HEK293 (cell line): ENCODE measurements around the gene COL4A3.

Experiments
- CTCF ChIA-PET: fragments of 350-600 bp; formaldehyde crosslinking; extraction: SDS; loops from one replicate; lab custom pipeline; 2021; ENCODE audit warnings: antibody characterized with exemption; lab: Yijun Ruan, JAX
- POLR2A ChIA-PET: fragments of 300-600 bp; formaldehyde crosslinking; extraction: SDS; loops from one replicate; lab custom pipeline; 2020; ENCODE audit warnings: antibody characterized with exemption, inconsistent platforms; lab: Yijun Ruan, JAX
- H3K27ac ChIP-seq: fragments of 200-500 bp; sonication (Bioruptor generic); 2 replicates; pipeline ENCODE4 v1.5.1; 2014; ENCODE audit warnings: low read depth, low read length, control low read depth, inconsistent platforms; ENCODE audit errors: extremely low read depth
- H3K36me3 ChIP-seq, 2 experiments: fragments of 200-500 bp in 1 of 2; sonication (Bioruptor generic) in 1 of 2; 1 replicate in 1 of 2; 2 replicates in 1 of 2; pipeline ENCODE4 v1.5.1; 2014 to 2017; ENCODE audit warnings: inconsistent platforms in 2 of 2, low read length in 2 of 2; ENCODE audit not compliant: control insufficient read depth in 2 of 2, insufficient read depth in 1 of 2
- H3K4me1 ChIP-seq: fragments of 200-500 bp; sonication (Bioruptor generic); 2 replicates; pipeline ENCODE4 v1.5.1; 2014; ENCODE audit warnings: mild to moderate bottlenecking, low read length, inconsistent platforms; ENCODE audit not compliant: control insufficient read depth, insufficient read depth
- H3K4me3 ChIP-seq: 2 replicates; pipeline ENCODE4 v1.5.1; 2011; ENCODE audit warnings: low read depth, mild to moderate bottlenecking, control low read depth, low read length, moderate library complexity
- H3K9me3 ChIP-seq: fragments of 200-500 bp; sonication (Bioruptor generic); 2 replicates; pipeline ENCODE4 v1.5.1; 2014; ENCODE audit warnings: low read depth, low read length, inconsistent platforms; ENCODE audit not compliant: control insufficient read depth, insufficient read depth
- BCL11A ChIP-seq: fragments of 450-650 bp; formaldehyde crosslinking; IDR thresholded peaks from 2 replicates; pipeline ENCODE4 v1.5.1; 2016; ENCODE audit warnings: low read depth, missing biosample characterization, missing genetic modification characterization
- FEZF1 ChIP-seq: fragments of 450-650 bp; formaldehyde crosslinking; IDR thresholded peaks from 2 replicates; pipeline ENCODE4 v1.5.1; 2016; ENCODE audit warnings: missing biosample characterization, missing genetic modification characterization
- PATZ1 ChIP-seq: fragments of 450-650 bp; formaldehyde crosslinking; IDR thresholded peaks from 2 replicates; pipeline ENCODE4 v1.5.1; 2016; ENCODE audit warnings: missing biosample characterization, missing genetic modification characterization
- PRDM6 ChIP-seq: fragments of 450-650 bp; formaldehyde crosslinking; IDR thresholded peaks from 2 replicates; pipeline ENCODE4 v1.5.1; 2017; ENCODE audit warnings: missing biosample characterization, missing genetic modification characterization
- ZBTB17 ChIP-seq: fragments of 450-650 bp; formaldehyde crosslinking; IDR thresholded peaks from 2 replicates; pipeline ENCODE4 v1.5.1; 2016; ENCODE audit warnings: missing biosample characterization, missing genetic modification characterization
- ZBTB6 ChIP-seq: fragments of 450-650 bp; formaldehyde crosslinking; IDR thresholded peaks from 2 replicates; pipeline ENCODE4 v1.5.1; 2017; ENCODE audit warnings: missing biosample characterization, missing genetic modification characterization
- ZNF19 ChIP-seq: fragments of 450-650 bp; formaldehyde crosslinking; IDR thresholded peaks from 2 replicates; pipeline ENCODE4; 2016; ENCODE audit warnings: missing biosample characterization, missing genetic modification characterization, low read depth
- ZNF211 ChIP-seq: fragments of 450-650 bp; formaldehyde crosslinking; IDR thresholded peaks from 2 replicates; pipeline ENCODE4 v1.5.1; 2016; ENCODE audit warnings: low read depth, missing biosample characterization, missing genetic modification characterization
- ZNF248 ChIP-seq: fragments of 450-650 bp; formaldehyde crosslinking; IDR thresholded peaks from 2 replicates; pipeline ENCODE4 v1.5.1; 2017; ENCODE audit warnings: missing biosample characterization, missing genetic modification characterization
- ZNF266 ChIP-seq: fragments of 450-650 bp; formaldehyde crosslinking; IDR thresholded peaks from 2 replicates; pipeline ENCODE4 v1.5.1; 2016; ENCODE audit warnings: missing biosample characterization, missing genetic modification characterization, low read depth
- ZNF501 ChIP-seq: fragments of 450-650 bp; formaldehyde crosslinking; IDR thresholded peaks from 2 replicates; pipeline ENCODE4 v1.5.1; 2016; ENCODE audit warnings: missing biosample characterization, missing genetic modification characterization
- ZNF571 ChIP-seq: fragments of 450-650 bp; formaldehyde crosslinking; IDR thresholded peaks from 2 replicates; pipeline ENCODE4 v1.5.0; 2017; ENCODE audit warnings: missing biosample characterization, missing genetic modification characterization
- ZNF768 ChIP-seq: fragments of 450-650 bp; formaldehyde crosslinking; IDR thresholded peaks from 2 replicates; pipeline ENCODE4 v1.5.1; 2018; ENCODE audit warnings: missing biosample characterization, mild to moderate bottlenecking, missing genetic modification characterization
- ZNF785 ChIP-seq: fragments of 450-650 bp; formaldehyde crosslinking; IDR thresholded peaks from 2 replicates; pipeline ENCODE4 v1.5.1; 2016; ENCODE audit warnings: missing biosample characterization, missing genetic modification characterization
- ZNF837 ChIP-seq: fragments of 450-650 bp; formaldehyde crosslinking; IDR thresholded peaks from 2 replicates; pipeline ENCODE4 v1.5.1; 2016; ENCODE audit warnings: missing biosample characterization, missing genetic modification characterization
- ZNF843 ChIP-seq: fragments of 450-650 bp; formaldehyde crosslinking; IDR thresholded peaks from 2 replicates; pipeline ENCODE4 v1.5.1; 2016; ENCODE audit warnings: missing biosample characterization, missing genetic modification characterization
- ZSCAN23 ChIP-seq: fragments of 450-650 bp; formaldehyde crosslinking; IDR thresholded peaks from 2 replicates; pipeline ENCODE4 v1.5.1; 2016; ENCODE audit warnings: missing biosample characterization, missing genetic modification characterization
- TF ChIP-seq, protein P1 (sequence below): fragments of 450-650 bp; IDR thresholded peaks from 2 replicates; pipeline ENCODE4 v1.5.1; 2018; ENCODE audit warnings: missing biosample characterization, missing genetic modification characterization
- TF ChIP-seq, protein P2 (sequence below): fragments of 450-650 bp; formaldehyde crosslinking; IDR thresholded peaks from 2 replicates; pipeline ENCODE4 v1.5.1; 2017; ENCODE audit warnings: missing biosample characterization, missing genetic modification characterization

COL4A3 gene

DNA sequence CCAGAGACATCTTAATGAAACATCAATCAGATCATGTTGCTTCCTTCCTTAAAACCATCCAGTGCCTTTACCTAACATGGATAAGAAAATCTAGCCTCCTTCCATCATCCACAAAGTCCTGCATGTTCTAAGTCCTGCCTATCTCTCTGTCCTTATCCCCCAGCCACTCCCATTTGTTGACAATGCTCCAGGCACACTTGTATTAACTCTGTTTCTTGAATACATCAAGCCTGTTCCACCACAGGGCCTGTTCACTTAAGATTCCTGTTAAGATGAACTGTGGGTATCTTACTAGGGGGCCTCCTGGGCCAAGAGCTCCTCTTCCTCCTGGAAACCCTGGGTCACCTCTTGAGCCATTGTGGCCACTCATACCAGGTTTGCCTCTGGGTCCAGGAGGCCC, 46.1 kb upstream of the COL4A3 start:
- H3K27ac ChIP-seq = no peak overlapping the region
- CTCF ChIA-PET = interaction anchor here (1.8 kb wide), 2 partner anchors 11 to 120 kb away, joined by 4 to 5 read pairs; no protein-coding TSS in a partner anchor
- H3K36me3 ChIP-seq = no peaks in the 10 kb centered on the region
- no peaks in the 10 kb centered on the region for H3K9me3 ChIP-seq
- TF ChIP-seq ZBTB6 (tag by site-specific recombination) (no peak), ZNF501 (tag by site-specific recombination) (no peak), ZNF266 (tag by site-specific recombination) (no peak), ZNF837 (no peak), ZNF785 (tag by site-specific recombination) (no peak), ZNF19 (tag by site-specific recombination) (no peak), ZSCAN23 (tag by site-specific recombination) (no peak), PATZ1 (tag by site-specific recombination) (no peak), ZBTB17 (tag by site-specific recombination) (no peak), ZNF571 (tag by site-specific recombination) (no peak), ZNF211 (no peak)
- TF ChIP-seq, protein P1, sequence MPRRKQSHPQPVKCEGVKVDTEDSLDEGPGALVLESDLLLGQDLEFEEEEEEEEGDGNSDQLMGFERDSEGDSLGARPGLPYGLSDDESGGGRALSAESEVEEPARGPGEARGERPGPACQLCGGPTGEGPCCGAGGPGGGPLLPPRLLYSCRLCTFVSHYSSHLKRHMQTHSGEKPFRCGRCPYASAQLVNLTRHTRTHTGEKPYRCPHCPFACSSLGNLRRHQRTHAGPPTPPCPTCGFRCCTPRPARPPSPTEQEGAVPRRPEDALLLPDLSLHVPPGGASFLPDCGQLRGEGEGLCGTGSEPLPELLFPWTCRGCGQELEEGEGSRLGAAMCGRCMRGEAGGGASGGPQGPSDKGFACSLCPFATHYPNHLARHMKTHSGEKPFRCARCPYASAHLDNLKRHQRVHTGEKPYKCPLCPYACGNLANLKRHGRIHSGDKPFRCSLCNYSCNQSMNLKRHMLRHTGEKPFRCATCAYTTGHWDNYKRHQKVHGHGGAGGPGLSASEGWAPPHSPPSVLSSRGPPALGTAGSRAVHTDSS (tag by site-specific recombination) = no peak
- TF ChIP-seq, protein P2, sequence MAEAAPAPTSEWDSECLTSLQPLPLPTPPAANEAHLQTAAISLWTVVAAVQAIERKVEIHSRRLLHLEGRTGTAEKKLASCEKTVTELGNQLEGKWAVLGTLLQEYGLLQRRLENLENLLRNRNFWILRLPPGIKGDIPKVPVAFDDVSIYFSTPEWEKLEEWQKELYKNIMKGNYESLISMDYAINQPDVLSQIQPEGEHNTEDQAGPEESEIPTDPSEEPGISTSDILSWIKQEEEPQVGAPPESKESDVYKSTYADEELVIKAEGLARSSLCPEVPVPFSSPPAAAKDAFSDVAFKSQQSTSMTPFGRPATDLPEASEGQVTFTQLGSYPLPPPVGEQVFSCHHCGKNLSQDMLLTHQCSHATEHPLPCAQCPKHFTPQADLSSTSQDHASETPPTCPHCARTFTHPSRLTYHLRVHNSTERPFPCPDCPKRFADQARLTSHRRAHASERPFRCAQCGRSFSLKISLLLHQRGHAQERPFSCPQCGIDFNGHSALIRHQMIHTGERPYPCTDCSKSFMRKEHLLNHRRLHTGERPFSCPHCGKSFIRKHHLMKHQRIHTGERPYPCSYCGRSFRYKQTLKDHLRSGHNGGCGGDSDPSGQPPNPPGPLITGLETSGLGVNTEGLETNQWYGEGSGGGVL (tag by site-specific recombination) = no peak
- no peak overlapping the region for H3K4me3 ChIP-seq
- H3K4me1 ChIP-seq = no peaks in the 10 kb centered on the region
- POLR2A ChIA-PET = no interaction called here

- H3K4me1 ChIP-seq = peaks cover 8% of the 10 kb centered on the region
- POLR2A ChIA-PET = no interaction called here
Observed at GRCh38 chr2:227123697-227124096, 40.7 kb upstream of the COL4A3 start.

DNA sequence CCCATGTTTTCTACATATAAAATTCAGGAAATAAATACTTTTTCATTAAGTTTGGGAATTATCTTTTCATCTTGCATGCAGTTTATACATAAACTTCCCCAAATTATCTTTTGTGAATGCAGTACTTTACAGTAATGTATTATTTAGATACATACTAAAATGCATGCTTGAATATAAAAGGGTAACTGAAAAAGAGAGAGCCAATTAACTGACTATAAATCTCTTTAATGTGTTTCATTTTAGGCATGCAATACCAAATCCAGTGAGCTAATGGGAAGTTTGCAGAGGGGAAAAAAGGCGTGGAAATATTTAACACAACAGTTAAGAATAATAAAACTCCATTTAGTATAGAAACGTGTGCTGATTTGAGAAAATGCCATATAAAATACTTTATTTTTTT, 39.6 kb upstream of the COL4A3 start:
- Histone ChIP-seq H3K9me3 (no peaks in the 10 kb centered on the region), H3K36me3 (no peaks in the 10 kb centered on the region), H3K4me1 (peaks cover 8% of the 10 kb centered on the region), H3K4me3 (no peak overlapping the region), H3K27ac (no peak overlapping the region)
- TF ChIP-seq BCL11A (tag by site-specific recombination) = no peak
- TF ChIP-seq FEZF1 (tag by site-specific recombination) = 0 out of 2 replicates have a peak, but pooled peaks have one; percentile 17
- TF ChIP-seq PRDM6 (tag by site-specific recombination) = peak; percentile 47; the same call in 1 of the 2 replicates
- POLR2A ChIA-PET = no interaction called here
- CTCF ChIA-PET = interaction anchor here (0.5 to 4.1 kb wide), 5 partner anchors 19 to 1455 kb away, joined by 3 to 24 read pairs (median 4); no protein-coding TSS in a partner anchor

More at GRCh38 chr2:227123697-227124096, 40.7 kb upstream of the COL4A3 start:
- TF ChIP-seq ZNF248 (tag by site-specific recombination) (no peak), ZNF768 (tag by site-specific recombination) (peak; percentile 74; the same call in 1 of the 2 replicates), ZNF843 (tag by site-specific recombination) (no peak)
- H3K4me3 ChIP-seq = no peak overlapping the region
- no peaks in the 10 kb centered on the region for H3K9me3 ChIP-seq
- H3K27ac ChIP-seq = no peak overlapping the region
- no peaks in the 10 kb centered on the region for H3K36me3 ChIP-seq
- CTCF ChIA-PET = interaction anchor here (1.2 to 4.1 kb wide), 2 partner anchors 38 to 114 kb away, joined by 4 to 24 read pairs; no protein-coding TSS in a partner anchor
